Mesenchymal stem cell (in vitro differentiated cells and primary cell): Measurements from ENCODE around the gene TMEM164.

Source experiments
- DNase-seq: peaks from one replicate; pipeline ENCODE4 v3.0.0-alpha.2; 2013
- H2AFZ ChIP-seq: one replicate; pipeline ENCODE4 v1.6.1; 2013; ENCODE audit warnings: low read depth, mild to moderate bottlenecking, control low read depth, inconsistent platforms, low read length, moderate library complexity
- H2AK5ac ChIP-seq: 2 replicates; pipeline ENCODE4 v1.6.1; 2013; ENCODE audit warnings: low read length, moderate library complexity, mild to moderate bottlenecking, inconsistent platforms; ENCODE audit not compliant: severe bottlenecking
- H2BK120ac ChIP-seq: one replicate; pipeline ENCODE4 v1.6.1; 2013; ENCODE audit warnings: low read depth, mild to moderate bottlenecking, inconsistent platforms, low read length, moderate library complexity
- H2BK12ac ChIP-seq, 2 experiments: one replicate each; pipeline ENCODE4 v1.6.1; 2013; ENCODE audit warnings: inconsistent platforms in 2 of 2, low read length in 2 of 2, mild to moderate bottlenecking in 2 of 2, moderate library complexity in 2 of 2, control low read depth in 1 of 2
- H2BK15ac ChIP-seq: one replicate; pipeline ENCODE4 v1.6.1; 2013; ENCODE audit warnings: mild to moderate bottlenecking, low read depth, inconsistent platforms; ENCODE audit not compliant: poor library complexity, severe bottlenecking
- H2BK5ac ChIP-seq: 2 replicates; pipeline ENCODE4 v1.6.1; 2013; ENCODE audit warnings: low read depth, mild to moderate bottlenecking, low read length, control low read depth, inconsistent platforms; ENCODE audit not compliant: poor library complexity, severe bottlenecking
- H3K14ac ChIP-seq, 2 experiments: one replicate each; pipeline ENCODE4 v1.6.1; 2013; ENCODE audit warnings: inconsistent platforms in 2 of 2, low read length in 2 of 2, control low read depth in 1 of 2, mild to moderate bottlenecking in 1 of 2, moderate library complexity in 1 of 2
- H3K18ac ChIP-seq, 2 experiments: one replicate each; pipeline ENCODE4 v1.6.1; 2013; ENCODE audit warnings: inconsistent platforms in 2 of 2, low read length in 2 of 2, control low read depth in 1 of 2, low read depth in 1 of 2, mild to moderate bottlenecking in 1 of 2
- H3K23ac ChIP-seq, 2 experiments: one replicate each; pipeline ENCODE4 v1.6.1; 2013; ENCODE audit warnings: inconsistent platforms in 2 of 2, low read length in 2 of 2, mild to moderate bottlenecking in 2 of 2, moderate library complexity in 2 of 2, control low read depth in 1 of 2
- H3K27ac ChIP-seq: 2 replicates; pipeline ENCODE4 v1.5.1; 2013; ENCODE audit warnings: mild to moderate bottlenecking, moderate library complexity, low read length, control low read depth, inconsistent platforms; ENCODE audit not compliant: poor library complexity, severe bottlenecking
- H3K27me3 ChIP-seq, 2 experiments: 2 replicates each; pipeline versions ENCODE4 v1.6.1 to v1.7.0; 2013; ENCODE audit warnings: low read length in 2 of 2, mild to moderate bottlenecking in 2 of 2, moderate library complexity in 2 of 2, control low read depth in 1 of 2, inconsistent platforms in 1 of 2; ENCODE audit not compliant: control insufficient read depth in 1 of 2, insufficient read depth in 1 of 2
- H3K36me3 ChIP-seq, 2 experiments: 2 replicates each; pipeline versions ENCODE4 v1.6.1 to v1.7.0; 2013; ENCODE audit warnings: low read length in 2 of 2, control low read depth in 1 of 2, inconsistent platforms in 1 of 2, low read depth in 1 of 2, mild to moderate bottlenecking in 1 of 2; ENCODE audit not compliant: insufficient read depth in 2 of 2, control insufficient read depth in 1 of 2
- H3K4ac ChIP-seq, 2 experiments: one replicate each; pipeline ENCODE4 v1.6.1; 2013; ENCODE audit warnings: inconsistent platforms in 2 of 2, low read length in 2 of 2, mild to moderate bottlenecking in 2 of 2, moderate library complexity in 2 of 2, control low read depth in 1 of 2, low read depth in 1 of 2
- H3K4me1 ChIP-seq: 2 replicates; pipeline ENCODE4 v1.6.1; 2013; ENCODE audit warnings: low read depth, low read length, control low read depth; ENCODE audit not compliant: control insufficient read depth, insufficient read depth
- H3K4me2 ChIP-seq: 2 replicates; pipeline ENCODE4 v1.6.1; 2013; ENCODE audit warnings: low read length, mild to moderate bottlenecking, inconsistent platforms; ENCODE audit not compliant: poor library complexity, severe bottlenecking
- H3K4me3 ChIP-seq, 2 experiments: 2 replicates each; pipeline versions ENCODE4 v1.5.1 to v1.7.0; 2013; ENCODE audit warnings: low read length in 2 of 2, mild to moderate bottlenecking in 2 of 2, control low read depth in 1 of 2, low read depth in 1 of 2; ENCODE audit not compliant: insufficient read depth in 1 of 2
- H3K79me1 ChIP-seq: replicated peaks from 2 replicates; pipeline ENCODE4 v1.6.1; 2013; ENCODE audit warnings: mild to moderate bottlenecking, control low read depth, low read length, inconsistent platforms; ENCODE audit not compliant: poor library complexity, severe bottlenecking
- H3K9ac ChIP-seq: 2 replicates; pipeline ENCODE4 v1.7.0; 2013; ENCODE audit warnings: mild to moderate bottlenecking, low read length, moderate library complexity
- H3K9me3 ChIP-seq: 2 replicates; pipeline ENCODE4 v1.7.0; 2013; ENCODE audit warnings: mild to moderate bottlenecking, low read length; ENCODE audit not compliant: control insufficient read depth
- H4K8ac ChIP-seq: one replicate; pipeline ENCODE4 v1.6.1; 2013; ENCODE audit warnings: inconsistent platforms, mild to moderate bottlenecking, low read length, moderate library complexity
- H4K91ac ChIP-seq: one replicate; pipeline ENCODE4 v1.6.1; 2013; ENCODE audit warnings: mild to moderate bottlenecking, low read length, inconsistent platforms
- WGBS: methylation state at CpG from one replicate; pipeline ENCODE4 v1.1.7; 2013; ENCODE audit warnings: mixed read lengths; 5-methylcytosine and 5-hydroxymethylcytosine counted together

TMEM164 gene

GRCh38 chrX:110050386-110050785 lies 47.5 kb downstream of the TMEM164 start:
- Histone ChIP-seq H3K4me2 (no peak overlapping the region), H2BK5ac (no peak overlapping the region), H3K79me1 (peaks cover 1% of the 10 kb centered on the region), H3K36me3 (no peaks in the 10 kb centered on the region), H2BK120ac (no peak overlapping the region), H4K91ac (no peak overlapping the region), H3K4me1 (no peaks in the 10 kb centered on the region), H2AK5ac (no peak overlapping the region), H3K23ac (no peak overlapping the region), H3K9me3 (no peaks in the 10 kb centered on the region), H3K14ac (no peak overlapping the region), H4K8ac (no peak overlapping the region), H3K4me3 (no peak overlapping the region), H2AFZ (no peak overlapping the region), H3K4ac (no peak overlapping the region), H3K27ac (no peak overlapping the region), H2BK12ac (no peak overlapping the region), H3K27me3 (peaks cover 0 to 36% of the 10 kb centered on the region in 2 experiments), H3K18ac (no peak overlapping the region), H3K9ac (no peak overlapping the region), H2BK15ac (no peak overlapping the region)
- no peak for DNase-seq
- 100% methylated on average over 2 of the region's 2 CpGs for WGBS

GRCh38 chrX:110050901-110051300 lies 48.0 kb downstream of the TMEM164 start:
- H3K23ac ChIP-seq: no peak overlapping the region
- DNase-seq: no peak
- H3K9ac ChIP-seq: no peak overlapping the region
- H3K18ac ChIP-seq: no peak overlapping the region
- H3K79me1 ChIP-seq: no peaks in the 10 kb centered on the region
- H2BK5ac ChIP-seq: no peak overlapping the region
- 100% methylated on average over 1 of the region's 2 CpGs for WGBS
- no peak overlapping the region for H2BK120ac ChIP-seq
- no peaks in the 10 kb centered on the region for H3K4me1 ChIP-seq
- H3K4me3 ChIP-seq: no peak overlapping the region
- no peak overlapping the region for H2AK5ac ChIP-seq
- H4K91ac ChIP-seq: no peak overlapping the region
- H3K4me2 ChIP-seq: no peak overlapping the region
- no peak overlapping the region for H3K27ac ChIP-seq
- H2AFZ ChIP-seq: no peak overlapping the region
- no peaks in the 10 kb centered on the region for H3K36me3 ChIP-seq
- no peak overlapping the region for H4K8ac ChIP-seq
- H2BK12ac ChIP-seq: no peak overlapping the region
- no peak overlapping the region for H2BK15ac ChIP-seq
- H3K4ac ChIP-seq: no peak overlapping the region
- H3K14ac ChIP-seq: no peak overlapping the region
- no peaks in the 10 kb centered on the region for H3K9me3 ChIP-seq
- H3K27me3 ChIP-seq: peaks cover 0 to 33% of the 10 kb centered on the region in 2 experiments

GRCh38 chrX:110051559-110051958 lies 48.6 kb downstream of the TMEM164 start:
- Histone ChIP-seq H3K79me1 (no peaks in the 10 kb centered on the region), H2BK5ac (no peak overlapping the region), H2AK5ac (no peak overlapping the region), H4K91ac (no peak overlapping the region), H2BK15ac (no peak overlapping the region), H3K18ac (no peak overlapping the region), H3K27me3 (peaks cover 0 to 33% of the 10 kb centered on the region in 2 experiments), H3K36me3 (no peaks in the 10 kb centered on the region), H2BK12ac (no peak overlapping the region), H3K9me3 (no peaks in the 10 kb centered on the region), H3K9ac (no peak overlapping the region), H3K4me2 (no peak overlapping the region), H3K14ac (no peak overlapping the region), H4K8ac (no peak overlapping the region), H3K4me1 (no peaks in the 10 kb centered on the region), H3K4ac (no peak overlapping the region), H2BK120ac (no peak overlapping the region), H3K23ac (no peak overlapping the region), H3K27ac (no peak overlapping the region), H2AFZ (no peak overlapping the region), H3K4me3 (no peak overlapping the region)
- WGBS: 100% methylated on average over 1 of the region's 2 CpGs
- no peak for DNase-seq

GRCh38 chrX:110052303-110052702 lies 49.4 kb downstream of the TMEM164 start:
- H3K4me2 ChIP-seq: no peak overlapping the region
- H2BK120ac ChIP-seq: no peak overlapping the region
- H2BK5ac ChIP-seq: no peak overlapping the region
- H4K91ac ChIP-seq: no peak overlapping the region
- no peak overlapping the region for H3K23ac ChIP-seq
- H2AK5ac ChIP-seq: no peak overlapping the region
- no peak overlapping the region for H3K9ac ChIP-seq
- peaks cover 0 to 28% of the 10 kb centered on the region in 2 experiments for H3K27me3 ChIP-seq
- no peaks in the 10 kb centered on the region for H3K36me3 ChIP-seq
- no peak overlapping the region for H3K27ac ChIP-seq
- H2BK12ac ChIP-seq: no peak overlapping the region
- H2BK15ac ChIP-seq: no peak overlapping the region
- H3K4me1 ChIP-seq: no peaks in the 10 kb centered on the region
- H4K8ac ChIP-seq: no peak overlapping the region
- no peak overlapping the region for H3K18ac ChIP-seq
- H3K9me3 ChIP-seq: no peaks in the 10 kb centered on the region
- H3K79me1 ChIP-seq: no peaks in the 10 kb centered on the region
- H3K14ac ChIP-seq: no peak overlapping the region
- H3K4me3 ChIP-seq: no peak overlapping the region
- no peak overlapping the region for H2AFZ ChIP-seq
- no peak overlapping the region for H3K4ac ChIP-seq
- no peak for DNase-seq
